B cell (primary cell): ENCODE measurements around the gene MAN2A2. TPM values are rescaled to one million over a fixed set of nuclear protein-coding genes. Genes with fewer than 3 reads are reported as not detected.

ENCODE experiments used
- ATAC-seq: fragments of 200-7000 bp; cut with Tn5 transposase; one replicate; pipeline ENCODE4 v1.10.0; 2021; ENCODE audit warnings: low read depth, mild to moderate bottlenecking, moderate number of reproducible peaks, moderate library complexity
- CTCF ChIA-PET: fragments of 350-600 bp; sonication (Branson Sonifier 250); formaldehyde crosslinking; loops from one replicate; lab custom pipeline; 2021; ENCODE audit warnings: antibody characterized with exemption, inconsistent platforms; lab: Charles Lee
- POLR2A ChIA-PET: fragments of 350-600 bp; sonication (Branson Sonifier 250); formaldehyde crosslinking; loops from one replicate; lab custom pipeline; 2021; ENCODE audit warnings: antibody characterized with exemption; lab: Charles Lee
- DNase-seq: peaks from one replicate; pipeline ENCODE4 v3.0.0; 2013
- H2AFZ ChIP-seq: 2 replicates; pipeline ENCODE4 v1.6.1; 2012; ENCODE audit warnings: mild to moderate bottlenecking, low read depth, low read length; ENCODE audit not compliant: insufficient read depth, poor library complexity, severe bottlenecking
- H3K27ac ChIP-seq, 2 donors: 1 replicate in 1 of 2; 2 replicates in 1 of 2; pipeline ENCODE4 v1.5.1; 2012 to 2013; ENCODE audit warnings: low read length in 2 of 2, mild to moderate bottlenecking in 2 of 2, moderate library complexity in 1 of 2
- H3K27me3 ChIP-seq, 4 experiments: fragments of 200-600 bp in 1 of 4; sonication (generic) in 1 of 4; replicated peaks in 1 of 4; 1 replicate in 2 of 4; 2 replicates in 2 of 4; pipeline versions ENCODE4 v1.6.1 to v1.7.0; 2013 to 2016; ENCODE audit warnings: low read length in 3 of 4, mild to moderate bottlenecking in 2 of 4, mixed read lengths in 1 of 4, moderate library complexity in 1 of 4; ENCODE audit not compliant: insufficient read depth in 4 of 4, control insufficient read depth in 3 of 4; ENCODE audit errors: control extremely low read depth in 1 of 4
- H3K36me3 ChIP-seq, 2 experiments: replicated peaks in 1 of 2; 1 replicate in 1 of 2; 2 replicates in 1 of 2; pipeline versions ENCODE4 v1.6.1 to v1.7.1; 2013; ENCODE audit warnings: low read length in 1 of 2; ENCODE audit not compliant: insufficient read depth in 2 of 2, control insufficient read depth in 1 of 2; ENCODE audit errors: control extremely low read depth in 1 of 2, extremely low read depth in 1 of 2
- H3K4me1 ChIP-seq, 2 donors: fragments of 200-600 bp in 1 of 2; sonication (generic) in 1 of 2; 1 replicate in 1 of 2; 2 replicates in 1 of 2; pipeline versions ENCODE4 v1.5.1 to v1.6.1; 2013 to 2017; ENCODE audit warnings: low read length in 2 of 2; ENCODE audit not compliant: control insufficient read depth in 2 of 2, insufficient read depth in 2 of 2
- H3K4me2 ChIP-seq: replicated peaks from 2 replicates; pipeline ENCODE3; 2012; ENCODE audit warnings: mild to moderate bottlenecking, low read depth, low read length; ENCODE audit not compliant: poor library complexity, severe bottlenecking
- H3K4me3 ChIP-seq, 5 experiments: fragments of 200-600 bp in 1 of 5; sonication (generic) in 1 of 5; 1 replicate in 3 of 5; 2 replicates in 2 of 5; pipeline versions ENCODE4 v1.5.1 to v1.7.0; 2011 to 2016; ENCODE audit warnings: low read length in 4 of 5, mild to moderate bottlenecking in 4 of 5, low read depth in 2 of 5, control low read depth in 1 of 5, moderate library complexity in 1 of 5; ENCODE audit not compliant: insufficient read depth in 1 of 5; ENCODE audit errors: control extremely low read depth in 1 of 5, extremely low read depth in 1 of 5
- H3K79me2 ChIP-seq: fragments of 200-600 bp; sonication (generic); one replicate; pipeline ENCODE4 v1.6.0; 2016; ENCODE audit warnings: low read length; ENCODE audit not compliant: control insufficient read depth, insufficient read depth
- H3K9ac ChIP-seq: fragments of 200-600 bp; sonication (generic); 2 replicates; pipeline ENCODE4 v1.6.1; 2017; ENCODE audit warnings: mild to moderate bottlenecking, low read length, moderate library complexity
- H3K9me3 ChIP-seq, 3 donors: one replicate each; pipeline versions ENCODE4 v1.6.1 to v1.7.1; 2013; ENCODE audit warnings: low read length in 2 of 3; ENCODE audit not compliant: control insufficient read depth in 2 of 3, insufficient read depth in 1 of 3; ENCODE audit errors: control extremely low read depth in 1 of 3
- H4K20me1 ChIP-seq: 2 replicates; pipeline ENCODE4 v1.6.0; 2012; ENCODE audit warnings: mild to moderate bottlenecking, low read length; ENCODE audit not compliant: insufficient read depth, control insufficient read depth, poor library complexity, severe bottlenecking
- H3K27ac Mint-ChIP-seq: one replicate; pipeline ENCODE4 v1.8.0; 2021; ENCODE audit warnings: mixed read lengths
- H3K27me3 Mint-ChIP-seq: one replicate; pipeline ENCODE4 v1.8.0; 2021; ENCODE audit warnings: mixed read lengths
- H3K4me1 Mint-ChIP-seq: one replicate; pipeline ENCODE4 v1.8.0; 2021; ENCODE audit warnings: mixed read lengths
- H3K4me3 Mint-ChIP-seq: one replicate; pipeline ENCODE4 v1.8.0; 2021; ENCODE audit warnings: mixed read lengths
- H3K9me3 Mint-ChIP-seq: one replicate; pipeline ENCODE4 v1.8.0; 2022; ENCODE audit warnings: mixed read lengths; ENCODE audit not compliant: insufficient read depth
- CTCF ChIP-seq: fragments of 200-600 bp; IDR thresholded peaks from one replicate; pipeline ENCODE4 v1.8.0; 2022; ENCODE audit warnings: antibody characterized with exemption, mild to moderate bottlenecking
- EZH2 ChIP-seq: IDR thresholded peaks from 2 replicates; pipeline ENCODE4 v1.6.1; 2012; ENCODE audit warnings: borderline replicate concordance, low read depth, mild to moderate bottlenecking, moderate library complexity, low read length; ENCODE audit not compliant: insufficient read depth, poor library complexity, severe bottlenecking
- WGBS: methylation state at CpG from one replicate; pipeline ENCODE4 v1.1.5; 2013; ENCODE audit warnings: missing lambda C conversion rate; ENCODE audit not compliant: insufficient coverage; 5-methylcytosine and 5-hydroxymethylcytosine counted together
- intact Hi-C: fragments of 100-400 bp; cut with micrococcal nuclease; formaldehyde crosslinking; loops from one replicate; pipeline ENCODE4 v1.10.0; 2022
- polyA plus RNA-seq: library from polyadenylated mRNA; depleted of rRNA; stranded (reverse); fragments of >200 nt; gene quantifications from 2 replicates; pipeline ENCODE4 v1.2.3, GENCODE V29; 2012
- total RNA-seq, 2 donors: library from RNA; stranded (reverse); fragments of 120-200 nt in 1 of 2; gene quantifications; 1 replicate in 1 of 2; 2 replicates in 1 of 2; pipeline versions ENCODE4 v1.2.3 to v1.2.4, GENCODE V29; 2013 to 2022

MAN2A2 gene
- total and polyA plus RNA-seq, 2 donors (not counting 1 experiment from before 2014, with no cell fraction given) = 180 to 234 TPM

GRCh38 chr15:90947577-90948357 is 44.7 kb downstream of the MAN2A2 start:
- 93% methylated on average over 18 of the region's 18 CpGs for WGBS
- POLR2A ChIA-PET = no interaction called here
- H3K9me3 Mint-ChIP-seq = no peaks in the 10 kb centered on the region
- CTCF ChIA-PET = interaction anchor here (0.8 to 1.5 kb wide), 2 partner anchors 9 to 10 kb away, joined by 3 read pairs; no protein-coding TSS in a partner anchor
- no peaks in the 10 kb centered on the region for H3K79me2 ChIP-seq
- intact Hi-C loops = no loop called here
- H3K4me1 Mint-ChIP-seq = no peaks in the 10 kb centered on the region
- TF ChIP-seq CTCF = no peak
- no peak for TF ChIP-seq EZH2
- no peaks in the 10 kb centered on the region for H4K20me1 ChIP-seq
- DNase-seq (no peak), ATAC-seq (no peak)
- no peak overlapping the region for H3K4me2 ChIP-seq
- no peaks in the 10 kb centered on the region for H3K27me3 Mint-ChIP-seq
- no peaks in the 10 kb centered on the region for H3K27me3 ChIP-seq
- H3K4me3 Mint-ChIP-seq = no peak overlapping the region
- H3K27ac Mint-ChIP-seq = no peak overlapping the region
- H3K9ac ChIP-seq = no peak overlapping the region
- H3K27ac ChIP-seq = no peak overlapping the region
- peaks cover 0 to 70% of the 10 kb centered on the region in 2 experiments for H3K36me3 ChIP-seq
- no peak overlapping the region for H2AFZ ChIP-seq
- no peaks in the 10 kb centered on the region for H3K4me1 ChIP-seq
- no peak overlapping the region for H3K4me3 ChIP-seq
- H3K9me3 ChIP-seq = no peaks in the 10 kb centered on the region

DNA sequence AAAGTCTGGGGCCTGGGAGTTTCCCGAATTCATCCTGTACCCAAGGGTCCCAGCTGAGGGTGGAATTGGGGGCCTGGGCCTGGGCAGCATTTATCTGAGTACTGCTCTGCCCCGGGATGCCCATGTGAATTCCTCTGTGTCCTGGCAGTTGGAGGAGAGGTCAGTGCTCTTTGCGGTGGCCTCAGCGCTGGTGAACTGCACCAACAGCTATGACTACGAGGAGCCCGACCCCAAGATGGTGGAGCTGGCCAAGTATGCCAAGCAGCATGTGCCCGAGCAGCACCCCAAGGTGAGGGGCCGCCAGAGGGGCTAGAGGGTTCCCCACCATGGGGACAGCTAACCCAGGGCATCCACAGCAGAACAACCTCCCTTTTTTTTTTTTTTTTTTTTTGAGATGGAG is 45.4 kb downstream of the MAN2A2 start:
- H3K27me3 Mint-ChIP-seq = no peaks in the 10 kb centered on the region
- Histone ChIP-seq H3K9me3 (no peaks in the 10 kb centered on the region), H3K4me3 (no peak overlapping the region), H2AFZ (no peak overlapping the region), H3K4me1 (no peaks in the 10 kb centered on the region), H3K27me3 (no peaks in the 10 kb centered on the region), H3K4me2 (no peak overlapping the region), H3K27ac (no peak overlapping the region), H3K36me3 (peaks cover 0 to 70% of the 10 kb centered on the region in 2 experiments), H3K79me2 (no peaks in the 10 kb centered on the region), H4K20me1 (no peaks in the 10 kb centered on the region), H3K9ac (no peak overlapping the region)
- intact Hi-C loops = no loop called here
- H3K4me1 Mint-ChIP-seq = no peaks in the 10 kb centered on the region
- H3K9me3 Mint-ChIP-seq = no peaks in the 10 kb centered on the region
- DNase-seq (no peak), ATAC-seq (no peak)
- no peak overlapping the region for H3K27ac Mint-ChIP-seq
- TF ChIP-seq EZH2 (no peak), CTCF (no peak)
- ChIA-PET POLR2A (no interaction called here), CTCF (interaction anchor here (0.6 to 0.8 kb wide), 2 partner anchors 8 to 10 kb away, joined by 3 read pairs; no protein-coding TSS in a partner anchor)
- 89% methylated on average over 6 of the region's 8 CpGs for WGBS
- no peak overlapping the region for H3K4me3 Mint-ChIP-seq
